KBM-7 (cell line): ENCODE measurements around the gene RNF126.

ENCODE experiments used
- DNase-seq: peaks from one replicate; pipeline ENCODE4 v3.0.0-alpha.2; 2015
- in situ Hi-C: fragments of 300-500 bp; cut with MboI; formaldehyde crosslinking; loops from 2 replicates; pipeline ENCODE4 v1.14.3; 2020; ENCODE audit warnings: low sequenced_read_pairs, low pct_unique_long_range_greater_than_20kb, mixed read lengths

RNF126 gene

GRCh38 chr19:651114-651818 is 11.7 kb downstream of the RNF126 start:
- in situ Hi-C loops, result no loop called here
- DNase-seq, result no peak

- no peak for DNase-seq
- in situ Hi-C loops, result no loop called here
These were observed 12.9 kb downstream of the RNF126 start for GRCh38 chr19:650121-650520.

- in situ Hi-C loops, result no loop called here
- DNase-seq, result no peak
These were observed 13.9 kb downstream of the RNF126 start for GRCh38 chr19:648904-649801.

GRCh38 chr19:648305-648704 is 14.7 kb downstream of the RNF126 start:
- in situ Hi-C loops, result no loop called here
- DNase-seq, result no peak

GRCh38 chr19:647566-648284 is 15.3 kb downstream of the RNF126 start:
- DNase-seq, result no peak
- in situ Hi-C loops, result no loop called here

- DNase-seq, result no peak
- in situ Hi-C loops, result no loop called here
These were observed 16.0 kb downstream of the RNF126 start for GRCh38 chr19:646779-647565.

- in situ Hi-C loops, result no loop called here
- DNase-seq, result no peak
These were observed 16.9 kb downstream of the RNF126 start for GRCh38 chr19:645912-646778.

- in situ Hi-C loops, result no loop called here
- DNase-seq, result no peak
These were observed 18.2 kb downstream of the RNF126 start for GRCh38 chr19:644789-645188.

GRCh38 chr19:644363-644762 is 18.7 kb downstream of the RNF126 start:
- in situ Hi-C loops, result no loop called here
- DNase-seq, result no peak

GRCh38 chr19:643736-644135 is 19.3 kb downstream of the RNF126 start:
- in situ Hi-C loops, result no loop called here
- no peak for DNase-seq

- DNase-seq, result no peak
- in situ Hi-C loops, result no loop called here
These were observed 20.0 kb downstream of the RNF126 start for GRCh38 chr19:642767-643727.

- DNase-seq, result no peak
- in situ Hi-C loops, result no loop called here
These were observed 21.3 kb downstream of the RNF126 start for GRCh38 chr19:641702-642101.

GRCh38 chr19:640606-641189 is 22.3 kb downstream of the RNF126 start:
- DNase-seq, result no peak
- in situ Hi-C loops, result no loop called here

GRCh38 chr19:640161-640558 is 22.9 kb downstream of the RNF126 start:
- DNase-seq, result no peak
- in situ Hi-C loops, result no loop called here

- in situ Hi-C loops, result no loop called here
- DNase-seq, result peak; percentile 55
These were observed 23.5 kb downstream of the RNF126 start, which contains the start of gene FGF22 for GRCh38 chr19:639253-640160. Gene FGF22, plus strand, starts transcription at chr19:639879. Its CDS starts 47 bp downstream, at chr19:639926.

- in situ Hi-C loops, result no loop called here
These were observed 24.1 kb downstream of the RNF126 start for GRCh38 chr19:638906-639252.

More at GRCh38 chr19:638906-639252, 24.1 kb downstream of the RNF126 start:
- DNase-seq, result no peak
